Superior temporal gyrus (tissue), 1 donor: ENCODE measurements around the gene SH3RF3.

Experiments used
- DNase-seq: peaks from one replicate; pipeline ENCODE4 v3.0.0-alpha.2; 2016; ENCODE audit errors: extremely low spot score

The SH3RF3 gene

DNA sequence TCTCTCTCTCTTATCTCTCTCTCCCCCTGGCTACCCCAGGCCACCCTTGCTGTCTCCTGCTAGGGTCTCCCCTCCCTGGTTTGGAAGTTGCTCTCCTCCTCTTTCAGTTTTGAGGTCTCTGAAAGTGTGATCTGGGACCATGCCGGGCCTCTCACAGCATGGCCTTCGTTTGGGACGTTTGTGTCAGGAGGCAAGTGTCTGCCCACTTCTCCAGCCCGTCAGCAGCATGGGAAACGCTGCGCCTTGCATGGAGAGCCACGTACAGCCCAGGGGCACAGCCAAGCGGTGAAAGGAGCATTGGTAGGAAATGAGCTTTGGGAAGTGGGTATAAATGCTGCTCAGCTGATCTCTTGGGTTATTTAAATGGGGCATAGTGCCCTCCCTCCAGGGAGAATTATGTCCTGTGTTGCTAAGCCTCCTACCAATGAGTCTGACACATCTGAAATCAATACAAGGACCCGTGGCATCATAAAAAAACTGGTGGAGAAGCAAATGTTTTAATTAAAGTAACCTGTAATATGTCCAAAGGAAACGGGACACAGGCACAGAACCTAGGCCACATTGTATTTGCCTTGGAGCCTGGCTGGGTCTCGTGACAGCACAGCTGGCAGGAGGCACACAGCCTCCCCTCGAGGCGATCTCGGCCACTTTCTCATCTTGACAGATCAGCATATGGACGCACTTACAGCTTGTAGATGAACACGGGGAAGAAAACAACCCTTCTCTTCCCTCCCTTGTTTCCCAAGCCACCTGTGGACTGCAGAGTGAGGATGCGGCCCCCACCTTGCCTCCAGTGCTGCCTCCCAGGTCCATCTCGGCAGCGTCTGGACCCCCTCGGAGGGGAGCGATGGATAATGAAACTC is 72.7 kb downstream of the SH3RF3 start:
- DNase-seq = no peak

DNA sequence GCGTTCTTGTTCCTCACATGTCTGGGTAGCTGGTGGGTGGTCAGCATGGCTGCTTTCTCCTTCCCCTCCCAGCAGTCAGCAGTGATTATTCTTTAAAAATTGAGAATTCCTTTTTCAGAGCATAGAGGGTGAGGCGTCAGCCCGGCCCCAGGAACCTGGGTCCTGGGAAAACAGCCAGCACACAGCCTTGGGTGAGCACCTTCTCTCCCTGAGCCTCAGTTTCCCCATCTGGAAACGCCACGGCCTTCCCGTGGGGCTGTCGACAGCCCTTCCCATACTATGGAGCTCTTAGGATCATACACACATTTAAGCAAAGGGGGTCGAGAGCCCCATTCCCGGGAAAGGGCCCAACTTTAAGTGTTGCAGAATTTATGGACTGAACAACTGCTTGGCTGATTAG is 73.5 kb downstream of the SH3RF3 start:
- DNase-seq = no peak

DNA sequence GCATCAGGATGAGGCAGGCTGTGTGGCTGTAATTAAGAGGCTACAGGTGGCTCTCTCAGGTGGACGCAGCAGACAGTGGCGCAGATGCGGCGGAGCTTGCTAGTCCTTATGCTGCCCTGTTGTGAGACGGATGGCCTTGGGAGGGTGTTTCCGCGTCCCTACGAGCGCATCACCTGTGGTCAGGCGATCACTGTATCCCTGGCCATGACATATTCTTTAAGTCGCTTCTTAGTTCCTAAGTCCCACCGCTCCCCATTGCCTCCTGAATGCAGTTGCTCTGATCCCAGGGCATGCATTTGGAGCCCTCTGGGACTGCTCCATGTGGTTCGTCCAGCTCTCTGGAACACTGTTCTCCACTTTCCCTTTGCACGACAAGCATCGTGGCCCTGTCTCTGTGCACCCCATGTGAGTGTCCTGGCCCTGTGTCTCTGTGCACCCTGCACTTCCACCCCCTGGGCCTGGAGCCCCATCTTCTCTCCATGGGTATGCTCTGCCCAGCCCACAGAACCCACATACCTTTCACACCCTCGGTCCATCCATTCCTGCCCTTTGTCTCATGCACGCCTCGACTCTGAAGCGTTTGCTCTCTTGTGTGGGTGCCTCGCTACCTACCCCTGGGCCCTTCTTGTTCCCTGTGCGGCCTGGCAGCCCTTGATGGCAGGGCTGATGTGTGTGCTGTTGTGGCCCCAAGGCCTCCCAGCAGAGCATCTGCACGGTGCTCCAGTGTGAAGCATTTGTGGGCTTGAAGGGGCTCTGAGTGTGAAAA is 74.4 kb downstream of the SH3RF3 start:
- DNase-seq = no peak

DNA sequence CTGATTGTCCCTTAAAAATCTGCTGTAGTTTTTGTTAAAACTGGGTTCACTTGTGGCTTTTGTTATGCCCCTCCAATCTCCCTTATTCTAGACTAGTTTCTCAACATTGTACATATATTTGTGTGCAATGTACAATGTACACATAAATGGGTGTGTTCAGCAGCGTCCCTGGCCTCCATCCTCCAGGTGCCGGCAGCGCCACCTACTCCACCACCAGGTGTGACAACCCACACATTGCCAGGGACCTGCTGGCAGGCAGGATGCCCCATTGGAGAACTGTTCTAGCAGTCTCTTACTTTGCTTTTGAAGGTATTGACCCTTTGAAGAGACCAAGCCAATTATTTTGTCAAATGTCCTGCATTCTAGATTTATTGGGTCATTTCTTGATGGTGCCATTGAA is 75.4 kb downstream of the SH3RF3 start:
- no peak for DNase-seq

DNA sequence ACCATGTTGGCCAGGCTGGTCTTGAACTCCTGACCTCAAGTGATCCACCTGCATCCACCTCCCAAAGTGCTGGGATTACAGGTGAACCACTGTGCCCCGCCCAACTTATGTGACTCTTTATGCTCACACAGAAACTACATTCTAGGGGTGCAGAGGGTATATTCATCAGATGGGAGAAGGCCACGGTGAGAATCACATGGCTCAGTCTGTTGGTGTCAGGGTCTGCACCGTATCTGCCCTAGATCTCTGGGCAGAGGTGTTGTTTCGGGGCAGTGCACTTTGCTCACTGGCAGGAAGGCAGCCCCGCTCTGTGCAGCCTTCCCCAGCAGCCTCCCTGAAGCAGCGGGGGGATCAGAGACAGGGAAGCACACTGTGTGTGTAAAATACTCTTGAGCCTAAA is 76.4 kb downstream of the SH3RF3 start:
- DNase-seq = no peak

DNA sequence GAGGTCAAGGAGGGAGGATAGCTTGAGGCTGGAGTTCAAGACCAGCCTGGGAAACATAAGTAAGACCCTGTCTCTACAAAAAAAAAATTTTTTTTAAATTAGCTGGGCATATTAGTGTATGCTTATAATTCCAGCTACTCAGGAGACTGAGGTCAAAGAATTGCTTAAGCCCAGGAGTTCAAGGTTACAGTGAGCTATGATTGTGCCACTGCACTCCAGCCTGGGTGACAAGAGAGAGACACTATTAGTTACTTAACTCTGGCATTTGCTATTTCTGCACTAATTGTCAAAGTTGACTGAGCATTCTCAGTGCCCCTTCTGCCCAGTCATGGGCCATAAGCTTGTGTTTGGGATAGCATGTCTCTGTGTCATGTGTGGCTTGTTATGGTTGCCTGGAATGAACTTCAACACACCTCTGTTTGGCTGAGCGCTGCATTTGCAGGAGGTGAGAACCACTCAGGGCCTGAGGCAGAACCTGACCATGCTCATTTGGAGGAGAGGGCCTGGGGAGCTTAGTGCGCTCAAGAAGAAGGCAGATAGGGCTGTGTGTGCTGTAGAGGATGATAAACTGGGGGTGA is 77.7 kb downstream of the SH3RF3 start:
- no peak for DNase-seq

DNA sequence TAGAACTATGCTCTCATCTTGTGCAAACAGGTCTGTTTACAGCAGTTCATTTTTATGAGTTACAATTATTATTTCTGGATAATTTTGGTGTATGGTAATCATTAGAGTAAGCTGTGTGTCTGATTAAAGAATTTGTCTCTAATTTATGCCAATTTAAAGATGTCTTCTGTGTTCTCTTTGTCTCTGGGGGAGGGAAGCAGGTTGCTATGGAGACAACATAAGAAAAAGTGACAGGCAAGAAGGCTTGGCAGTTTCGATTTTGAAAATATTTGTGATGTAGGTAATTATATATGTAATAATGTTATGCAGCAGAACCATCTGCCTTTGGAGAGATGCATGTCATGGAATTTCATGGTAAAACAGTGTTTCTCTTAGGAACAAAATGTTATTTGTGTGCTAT is 78.2 kb downstream of the SH3RF3 start:
- DNase-seq = no peak

DNA sequence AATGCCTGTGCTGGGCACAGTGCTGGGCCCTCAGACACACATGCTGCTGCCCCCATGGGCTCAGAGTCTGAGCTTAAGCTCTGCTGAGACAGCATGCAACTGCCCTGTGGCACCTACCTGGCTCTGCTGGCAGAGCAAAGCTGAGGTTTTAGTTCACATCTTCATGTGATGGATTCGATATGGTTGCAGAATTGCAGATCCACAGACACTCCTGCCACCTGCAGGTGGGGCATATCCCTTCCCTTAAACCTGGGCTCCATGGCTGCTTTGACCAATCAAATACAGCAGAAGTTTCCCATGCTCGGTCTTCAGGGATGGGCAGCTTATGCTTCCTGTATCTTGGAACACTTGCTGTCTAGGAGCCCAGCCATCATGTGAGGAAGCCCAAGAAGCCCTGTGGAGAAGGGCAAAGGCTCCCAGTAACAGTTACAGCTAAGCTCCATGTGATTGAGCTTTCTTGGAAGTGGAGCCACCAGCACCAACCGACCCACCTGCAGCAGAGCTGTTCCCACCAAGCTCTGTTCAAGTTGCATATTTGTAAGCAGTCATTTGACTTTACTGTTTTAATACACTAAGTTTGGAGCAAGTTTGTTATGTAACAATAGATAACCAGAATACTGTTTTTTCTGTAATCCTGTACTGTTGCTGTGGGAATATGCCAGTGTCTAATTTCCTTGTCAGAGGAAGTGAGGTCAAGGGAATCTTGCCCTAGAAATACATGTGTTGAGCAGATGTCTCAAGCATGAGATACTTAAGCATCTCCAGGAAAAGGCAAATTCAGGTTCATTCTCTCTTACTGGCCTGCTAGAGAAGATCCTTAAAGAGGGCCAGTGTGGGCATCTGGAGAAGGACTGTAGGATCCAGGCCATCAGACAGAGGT is 79.3 kb downstream of the SH3RF3 start:
- DNase-seq = no peak

DNA sequence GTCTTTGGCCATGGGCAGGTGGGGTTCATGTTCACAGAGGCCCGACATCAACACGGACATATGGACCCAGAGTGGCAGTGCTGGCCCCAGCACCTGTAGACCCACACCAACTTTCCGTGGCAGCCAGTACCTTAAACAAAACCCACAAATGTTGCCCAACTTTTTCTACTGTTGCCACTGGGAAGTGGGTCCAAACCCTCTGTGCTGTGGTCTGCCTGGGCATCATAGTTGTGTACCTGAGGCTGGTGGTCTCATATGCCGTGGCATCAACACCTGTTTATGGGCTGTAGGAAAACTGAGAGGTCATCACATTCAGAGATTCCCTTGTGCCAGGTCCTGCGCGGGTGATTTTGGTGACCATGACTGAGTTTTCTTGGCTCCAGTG is 79.9 kb downstream of the SH3RF3 start:
- no peak for DNase-seq

DNA sequence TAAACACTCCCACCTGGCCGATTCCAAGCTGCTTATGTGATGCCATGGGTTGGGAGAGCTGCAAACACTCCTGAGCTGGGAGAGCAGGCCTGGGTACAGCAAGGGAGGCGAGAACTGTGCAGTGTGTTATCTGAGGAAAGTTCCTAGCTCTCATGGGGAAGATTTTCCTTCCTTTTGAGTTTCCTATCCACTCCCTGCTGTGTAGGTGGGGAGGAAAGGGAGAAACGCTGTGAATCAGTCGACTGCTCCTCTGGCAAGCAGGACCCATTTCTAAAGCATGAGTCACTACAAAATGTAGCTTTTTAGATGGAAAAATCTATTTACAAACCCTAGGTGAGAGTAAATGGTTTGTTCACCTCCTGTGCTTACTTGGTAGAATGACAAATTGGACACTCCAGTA is 80.4 kb downstream of the SH3RF3 start:
- DNase-seq = peak; percentile 54

DNA sequence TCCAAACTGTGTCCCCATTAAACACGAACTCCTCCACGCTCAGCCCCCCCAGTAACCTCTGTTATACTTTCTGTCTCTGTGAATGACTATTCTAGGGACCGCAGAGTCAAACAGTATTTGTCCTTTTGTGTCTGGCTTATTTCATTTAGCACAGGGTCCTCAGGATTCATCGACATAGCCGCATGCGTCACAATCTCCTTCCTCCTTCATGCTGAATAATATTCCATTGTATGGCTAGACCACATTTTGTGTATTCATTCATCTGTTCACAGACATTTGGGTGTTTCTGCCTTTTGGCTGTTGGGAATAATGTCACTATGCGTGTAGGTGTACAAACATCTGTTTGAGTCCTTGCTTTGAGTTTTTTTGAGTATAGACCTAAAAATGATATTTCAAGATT is 80.9 kb downstream of the SH3RF3 start:
- peak; percentile 37 for DNase-seq

DNA sequence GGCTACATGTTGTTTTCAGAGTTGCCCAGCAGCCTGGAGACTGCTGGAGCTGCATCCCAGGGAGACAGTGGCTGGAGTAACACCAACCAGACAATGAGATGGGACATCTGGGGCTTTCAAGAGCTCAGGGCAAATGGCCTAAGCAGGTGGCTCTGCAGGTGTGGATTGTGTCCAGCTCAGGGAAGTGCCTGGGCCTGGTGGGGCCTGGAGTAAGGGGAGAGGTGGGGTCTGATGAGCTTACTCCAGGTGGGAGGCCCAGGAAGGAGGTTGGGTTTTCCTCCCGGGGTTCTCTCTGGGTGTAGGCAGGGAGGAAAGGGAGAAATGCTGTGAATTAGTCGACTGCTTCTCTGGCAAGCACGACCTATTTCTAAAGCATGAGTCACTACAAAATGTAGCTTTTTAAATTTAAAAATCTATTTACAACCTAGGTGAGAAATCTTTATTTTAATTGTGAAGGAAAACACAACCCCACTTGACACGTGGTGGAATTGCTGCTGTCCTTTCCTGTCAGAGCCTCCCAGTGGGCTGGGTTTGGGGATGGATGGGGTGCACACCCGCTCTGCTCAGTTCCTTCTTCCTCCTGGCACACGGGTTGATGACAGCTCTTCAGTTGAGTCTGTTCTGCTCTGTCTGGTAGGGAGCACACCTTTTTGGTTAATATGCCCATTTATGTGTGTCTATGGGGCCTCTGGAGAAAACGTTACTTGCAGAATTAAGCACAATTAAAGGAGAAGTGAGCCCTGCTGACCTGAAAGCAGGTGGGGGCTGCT is 81.6 kb downstream of the SH3RF3 start:
- peak; percentile 45 for DNase-seq

DNA sequence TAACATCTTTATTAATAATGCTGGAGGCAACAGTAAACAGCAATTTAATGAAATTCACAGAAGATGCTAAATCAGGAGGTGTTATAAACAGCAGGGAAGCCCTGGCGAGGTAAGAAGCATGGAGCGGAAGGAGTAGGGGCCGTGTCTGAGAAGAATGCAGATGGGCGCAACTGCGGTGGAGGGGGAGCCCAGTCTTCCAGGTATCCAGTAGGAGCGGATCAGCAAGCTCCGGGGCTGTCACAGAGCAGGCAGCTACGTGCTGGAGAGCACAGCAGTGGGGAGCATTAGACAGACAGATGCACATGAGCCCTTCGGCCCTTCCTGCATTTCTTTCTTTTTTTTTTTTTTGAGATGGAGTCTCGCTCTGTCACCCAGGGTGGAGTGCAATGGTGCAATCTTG is 82.3 kb downstream of the SH3RF3 start:
- DNase-seq = no peak

DNA sequence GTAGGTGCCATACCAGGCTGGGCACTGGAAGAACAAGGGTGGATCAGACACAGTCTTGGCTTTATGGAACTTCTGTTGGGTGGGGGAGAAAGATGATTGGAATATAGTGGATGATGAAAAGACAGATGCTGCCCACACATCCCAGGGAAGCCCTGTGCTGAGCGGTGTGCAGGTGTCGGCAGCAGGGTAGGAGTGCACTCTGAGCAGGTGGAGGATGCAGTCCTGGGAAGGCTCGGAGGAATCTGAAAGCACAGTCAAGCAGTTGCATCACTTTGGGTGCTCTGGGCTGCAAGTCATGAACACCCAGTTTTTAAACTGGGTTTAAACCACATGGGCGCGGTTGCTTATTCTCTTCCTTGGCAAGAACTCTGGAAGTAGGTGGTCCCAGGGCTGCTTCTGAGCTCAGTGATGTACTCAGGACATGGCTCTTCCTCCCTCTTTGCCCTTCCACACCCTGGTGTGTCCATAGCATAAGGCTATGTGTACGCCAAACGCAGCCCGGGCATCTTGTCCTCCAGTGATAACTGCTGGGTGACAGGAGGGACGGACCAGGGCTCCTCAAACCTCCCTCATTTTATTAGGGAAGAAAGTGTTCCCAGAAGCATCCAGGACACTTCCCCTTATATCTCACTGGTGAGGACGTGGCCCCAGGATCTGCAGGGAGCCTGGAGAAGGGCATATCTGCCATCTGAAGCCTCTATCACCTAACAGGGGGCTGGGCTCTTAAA is 84.0 kb downstream of the SH3RF3 start:
- no peak for DNase-seq

DNA sequence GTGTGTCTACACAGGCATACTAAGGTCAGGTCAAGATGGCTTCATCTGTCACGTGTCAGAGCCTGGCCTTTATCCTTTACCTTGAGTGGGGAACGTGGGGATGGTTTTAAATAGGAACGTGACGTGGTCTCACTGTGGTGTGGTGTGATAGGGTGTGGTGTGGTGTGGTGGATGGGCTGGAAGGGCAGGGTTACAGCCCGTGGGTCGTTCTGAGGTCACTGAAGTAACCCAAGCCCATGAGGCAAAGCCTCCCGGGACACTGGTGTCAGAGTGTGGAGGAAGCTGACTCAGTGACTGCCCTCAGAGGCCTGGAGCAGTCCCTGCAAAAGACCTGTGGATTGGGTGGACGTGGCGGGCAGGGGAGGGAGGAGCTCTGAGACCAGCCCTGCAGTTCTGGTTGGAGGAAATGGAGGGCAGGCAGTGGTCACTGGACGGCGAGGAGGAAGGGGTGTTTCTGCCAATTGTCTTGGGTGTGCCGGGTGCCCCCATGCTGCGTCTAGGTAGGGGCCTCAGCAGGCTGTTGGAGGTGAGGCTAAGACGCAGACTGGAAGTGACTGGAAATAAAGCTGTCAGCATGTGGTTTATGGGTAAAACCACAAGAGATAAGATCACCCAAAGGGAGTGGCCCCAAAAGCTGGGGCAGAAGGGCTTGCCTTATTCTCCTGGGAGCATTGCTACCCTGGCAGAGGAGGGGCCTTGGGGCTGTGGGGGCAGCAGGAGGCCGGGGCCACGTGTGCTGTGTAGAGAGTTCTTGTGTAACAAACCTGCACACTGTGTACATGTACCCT is 84.8 kb downstream of the SH3RF3 start:
- no peak for DNase-seq

DNA sequence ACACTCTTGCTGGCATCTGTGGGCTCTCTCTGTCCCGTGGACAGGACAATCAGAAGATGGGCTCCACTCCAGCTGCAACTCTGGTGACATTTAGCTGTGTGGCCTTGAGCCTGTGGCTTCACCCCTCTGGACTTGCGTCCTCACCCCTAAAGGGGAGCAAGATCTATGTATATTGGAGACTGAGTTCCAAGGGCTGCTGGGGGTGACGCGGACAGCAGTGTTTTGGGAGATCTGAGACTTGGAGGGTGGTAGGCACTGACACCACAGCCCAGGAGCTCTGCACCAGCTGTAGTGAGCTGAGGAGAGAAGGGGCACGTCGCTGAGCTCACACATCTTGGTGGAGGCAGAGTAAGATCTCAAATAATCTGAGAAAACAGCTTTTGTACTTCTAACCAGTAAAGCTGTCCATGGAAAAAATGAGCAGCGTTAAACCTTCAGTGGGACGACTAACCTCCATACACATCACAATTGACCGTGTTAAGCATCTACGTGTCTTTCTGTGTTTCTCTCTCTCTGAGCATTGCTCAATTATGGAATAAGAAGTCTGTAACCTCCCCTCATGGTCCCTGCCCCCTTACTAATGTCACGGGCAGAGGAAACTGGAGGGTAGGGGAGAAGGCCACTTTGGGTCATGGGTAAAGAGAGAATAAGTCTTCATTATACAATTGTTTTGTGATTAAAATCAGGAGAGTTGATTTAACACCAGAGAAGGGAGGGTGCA is 85.8 kb downstream of the SH3RF3 start:
- DNase-seq = no peak

DNA sequence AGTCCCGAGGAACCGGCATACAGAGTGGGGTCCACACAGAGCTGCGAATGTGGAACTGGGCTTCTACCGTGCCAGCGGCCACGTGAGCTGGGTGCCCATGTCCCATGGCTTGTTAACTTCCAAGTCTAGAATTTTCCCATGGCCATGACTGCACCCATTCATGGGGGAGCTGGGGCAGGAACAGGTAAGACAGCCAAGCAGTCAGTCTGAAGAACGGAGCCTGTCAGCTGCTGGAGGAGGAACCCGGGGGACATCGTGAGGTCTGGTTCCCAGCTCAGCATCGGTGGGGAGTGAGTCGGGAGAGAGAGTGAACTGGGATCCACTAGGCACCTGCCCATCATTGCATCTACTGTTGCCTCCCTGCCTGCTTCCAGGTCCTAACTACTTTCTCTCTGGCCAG is 86.9 kb downstream of the SH3RF3 start:
- DNase-seq = no peak

DNA sequence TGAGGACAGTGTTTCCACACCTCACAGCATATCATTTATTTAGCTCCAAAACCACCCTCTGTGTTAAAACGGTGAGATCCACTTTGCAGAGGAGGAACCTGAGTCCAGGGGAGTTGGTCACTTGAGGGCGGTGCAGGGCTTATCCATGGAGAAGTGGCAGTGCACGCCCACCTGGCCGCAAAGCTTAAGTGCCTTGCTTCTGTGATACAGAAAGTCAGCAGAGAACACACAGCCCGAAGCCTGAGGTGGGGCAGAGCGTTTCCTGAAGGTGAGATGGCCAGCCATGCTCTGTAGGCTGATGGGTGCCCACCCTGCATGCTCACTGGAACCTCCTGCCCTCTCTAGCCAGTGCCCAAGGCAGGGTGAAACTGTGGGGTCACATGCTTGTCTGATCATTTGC is 87.3 kb downstream of the SH3RF3 start:
- DNase-seq = no peak
